Aorta (tissue), 5 donors: ENCODE data around the gene ARSI. TPM values are rescaled to one million over a fixed set of nuclear protein-coding genes. Genes with fewer than 3 reads are reported as not detected.
A peak's percentile ranks its signal among the peaks of the same experiment; 100 is the strongest.

ENCODE experiments used
- ATAC-seq: fragments of 200-7000 bp; cut with Tn5 transposase; one replicate; pipeline ENCODE4 v1.9.1; 2022; ENCODE audit warnings: moderate library complexity; ENCODE audit not compliant: low FRiP score
- DNase-seq, 2 donors: peaks; one replicate each; pipeline ENCODE4 v3.0.0-alpha.2; 2020
- H3K27ac ChIP-seq, 2 donors: one replicate each; pipeline ENCODE4 v1.5.1; 2013; ENCODE audit warnings: low read length in 2 of 2, mild to moderate bottlenecking in 2 of 2, moderate library complexity in 2 of 2, control low read depth in 1 of 2, inconsistent platforms in 1 of 2, low read depth in 1 of 2
- H3K27me3 ChIP-seq, 2 donors: one replicate each; pipeline ENCODE4 v1.6.1; 2013; ENCODE audit warnings: control low read depth in 1 of 2, low read length in 1 of 2, mild to moderate bottlenecking in 1 of 2, moderate library complexity in 1 of 2; ENCODE audit not compliant: insufficient read depth in 2 of 2, control insufficient read depth in 1 of 2
- H3K36me3 ChIP-seq, 2 donors: one replicate each; pipeline ENCODE4 v1.6.1; 2013; ENCODE audit warnings: control low read depth in 1 of 2, low read length in 1 of 2, mild to moderate bottlenecking in 1 of 2; ENCODE audit not compliant: insufficient read depth in 2 of 2, control insufficient read depth in 1 of 2
- H3K4me1 ChIP-seq, 2 donors: one replicate each; pipeline ENCODE4 v1.6.1; 2013; ENCODE audit warnings: low read length in 2 of 2, control low read depth in 1 of 2, mild to moderate bottlenecking in 1 of 2, moderate library complexity in 1 of 2; ENCODE audit not compliant: insufficient read depth in 2 of 2, control insufficient read depth in 1 of 2
- H3K4me3 ChIP-seq, 2 donors: one replicate each; pipeline ENCODE4 v1.5.1; 2013; ENCODE audit warnings: low read length in 2 of 2, control low read depth in 1 of 2, mild to moderate bottlenecking in 1 of 2
- H3K9me3 ChIP-seq: one replicate; pipeline ENCODE4 v1.6.1; 2013; ENCODE audit warnings: mild to moderate bottlenecking, low read length; ENCODE audit not compliant: control insufficient read depth
- WGBS, 2 donors: extraction: QIAGEN DNeasy Blood & Tissue Kit; methylation state at CpG; one replicate each; pipeline ENCODE4 v1.1.7; 2013; 5-methylcytosine and 5-hydroxymethylcytosine counted together
- intact Hi-C, 2 donors: fragments of 100-400 bp; cut with DNase I; formaldehyde crosslinking; loops; one replicate each; pipeline versions ENCODE4 v1.14.2 to v1.15.0; 2022
- polyA plus RNA-seq, 2 donors: library from polyadenylated mRNA; stranded (reverse); fragments of 200-250 nt; gene quantifications; one replicate each; pipeline ENCODE4 v1.2.3, GENCODE V29; 2013
- total RNA-seq, 2 donors: library from RNA; stranded (reverse); fragmentation: NEBNext Ultra II Directional; extraction: Animal tissue kit (Norgen Biotek cat#: 25700); gene quantifications; one replicate each; pipeline ENCODE4 v1.2.1, GENCODE V29; 2021
- donor health status: healthy with polysubstance abuse.
- donor health status: Bipolar disorder and iron deficiency.
- donor health status: DM: no; HTN: no; CAD: no.
- donor health status: DM: no; HTN: no; CAD: no.
- donor health status: DM: yes; HTN: yes; CAD: no.

The ARSI gene
- total and polyA plus RNA-seq, 4 donors: 0.91 to 2.7 TPM; not detected in 2

DNA sequence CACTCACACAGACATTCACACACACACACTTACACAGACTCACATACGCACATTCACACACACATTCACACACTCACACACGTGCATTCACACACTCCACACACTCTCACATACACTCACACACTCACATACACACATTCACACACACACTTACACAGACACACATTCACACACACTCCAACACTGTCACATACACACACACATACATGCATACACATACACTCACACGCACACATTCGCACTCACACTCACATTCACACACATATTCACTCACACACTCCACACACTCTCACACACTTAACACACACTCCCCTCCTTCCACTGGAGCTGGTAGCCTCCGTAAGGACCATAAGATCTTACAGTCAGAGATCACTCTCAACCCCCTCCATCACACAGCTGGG is 39.3 kb downstream of the ARSI start:
- H3K27ac ChIP-seq: no peak overlapping the region
- H3K36me3 ChIP-seq: no peaks in the 10 kb centered on the region
- no peak overlapping the region for H3K4me3 ChIP-seq
- 78 to 85% methylated on average over 5 of the region's 5 CpGs for WGBS, 2 donors
- ATAC-seq (no peak), DNase-seq (peak in 1 of 2 donors; percentile 0)
- intact Hi-C loops: no loop called here
- H3K9me3 ChIP-seq: no peaks in the 10 kb centered on the region
- H3K27me3 ChIP-seq: no peaks in the 10 kb centered on the region
- no peaks in the 10 kb centered on the region for H3K4me1 ChIP-seq

GRCh38 chr5:150262502-150262901 is 40.2 kb downstream of the ARSI start:
- H3K36me3 ChIP-seq: no peaks in the 10 kb centered on the region
- no peak for ATAC-seq
- no peaks in the 10 kb centered on the region for H3K27me3 ChIP-seq
- no peak overlapping the region for H3K4me3 ChIP-seq
- no peaks in the 10 kb centered on the region for H3K9me3 ChIP-seq
- 88 to 93% methylated on average over 7 of the region's 7 CpGs for WGBS, 2 donors
- intact Hi-C loops: no loop called here
- no peaks in the 10 kb centered on the region for H3K4me1 ChIP-seq
- peak in 1 of 2 donors; percentile 22 for DNase-seq
- H3K27ac ChIP-seq: no peak overlapping the region

GRCh38 chr5:150261231-150261630 is 41.5 kb downstream of the ARSI start:
- Histone ChIP-seq H3K27ac (no peak overlapping the region), H3K4me1 (no peaks in the 10 kb centered on the region), H3K27me3 (no peaks in the 10 kb centered on the region), H3K9me3 (no peaks in the 10 kb centered on the region), H3K4me3 (no peak overlapping the region), H3K36me3 (no peaks in the 10 kb centered on the region)
- WGBS, 2 donors: 55 to 66% methylated on average over 8 of the region's 8 CpGs
- DNase-seq: peak in 1 of 2 donors; percentile 22
- ATAC-seq: no peak
- intact Hi-C loops: no loop called here

DNA sequence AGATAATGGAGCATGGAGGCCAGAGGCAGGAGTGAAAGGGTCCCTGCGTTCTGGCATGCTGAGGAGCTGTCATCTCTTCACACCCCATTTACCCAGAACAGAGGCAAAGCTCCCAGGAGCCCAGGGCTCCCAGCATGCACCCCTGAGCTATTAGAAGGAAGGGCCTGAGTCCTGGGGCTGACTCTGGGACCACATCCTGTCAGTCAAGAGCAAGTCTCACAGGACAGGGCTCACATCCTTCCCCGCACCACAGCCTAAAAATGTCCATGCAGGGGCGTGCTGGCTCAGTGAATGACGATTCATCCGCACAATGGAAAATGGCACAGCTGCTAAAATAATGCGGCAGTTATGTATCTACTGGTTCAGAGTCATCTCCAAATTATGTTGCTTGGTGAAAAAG is 44.6 kb downstream of the ARSI start:
- no peaks in the 10 kb centered on the region for H3K9me3 ChIP-seq
- ATAC-seq (no peak), DNase-seq (no peak)
- 79 to 80% methylated on average over 6 of the region's 6 CpGs for WGBS, 2 donors
- H3K4me3 ChIP-seq: no peak overlapping the region
- no peak overlapping the region for H3K27ac ChIP-seq
- no peaks in the 10 kb centered on the region for H3K27me3 ChIP-seq
- no peaks in the 10 kb centered on the region for H3K4me1 ChIP-seq
- H3K36me3 ChIP-seq: no peaks in the 10 kb centered on the region
- intact Hi-C loops: no loop called here

- Histone ChIP-seq H3K27me3 (no peaks in the 10 kb centered on the region), H3K27ac (no peak overlapping the region), H3K4me1 (no peaks in the 10 kb centered on the region), H3K9me3 (no peaks in the 10 kb centered on the region), H3K36me3 (no peaks in the 10 kb centered on the region), H3K4me3 (no peak overlapping the region)
- DNase-seq: peak in 1 of 2 donors; percentile 29
- 89% methylated on average over 11 of the region's 11 CpGs for WGBS, 2 donors
- no peak for ATAC-seq
- intact Hi-C loops: no loop called here
Measured at GRCh38 chr5:150257424-150257823, 45.3 kb downstream of the ARSI start.

DNA sequence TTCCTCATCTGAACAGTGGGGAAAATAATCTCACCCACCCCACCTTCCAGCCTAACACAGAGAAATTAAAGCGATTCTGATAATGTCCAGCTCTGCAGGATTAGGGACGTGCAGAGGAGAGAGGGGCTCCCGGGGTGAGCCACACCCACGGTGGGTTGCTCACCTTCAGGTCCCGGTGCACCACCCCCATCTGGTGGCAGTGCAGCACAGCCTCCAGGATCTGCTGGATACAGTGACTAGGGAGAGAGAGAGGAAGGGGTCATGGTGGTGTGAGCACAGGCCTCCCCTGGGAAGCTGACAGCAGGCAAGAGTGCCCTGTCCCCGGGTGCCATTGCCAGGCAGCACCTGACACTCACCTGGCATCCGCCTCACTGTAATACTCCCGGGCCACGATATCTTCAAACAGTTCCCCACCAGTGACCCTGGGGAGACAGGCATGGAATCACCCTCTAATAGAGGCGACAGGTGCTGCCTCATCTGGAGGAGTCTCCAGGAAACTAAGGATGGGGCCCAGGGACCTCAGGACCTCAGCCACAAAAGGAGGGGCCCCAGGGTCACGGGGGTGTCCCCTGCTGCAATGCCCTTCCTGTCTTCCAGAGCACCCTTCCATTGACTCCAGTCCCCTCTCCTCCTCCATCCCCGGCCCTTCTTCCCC is 46.2 kb downstream of the ARSI start:
- 85 to 93% methylated on average over 12 of the region's 12 CpGs for WGBS, 2 donors
- ATAC-seq (peak; percentile 36), DNase-seq (peak in 1 of 2 donors; percentile 39)
- no peak overlapping the region for H3K4me3 ChIP-seq
- H3K4me1 ChIP-seq: no peaks in the 10 kb centered on the region
- intact Hi-C loops: no loop called here
- no peaks in the 10 kb centered on the region for H3K9me3 ChIP-seq
- no peaks in the 10 kb centered on the region for H3K36me3 ChIP-seq
- no peak overlapping the region for H3K27ac ChIP-seq
- no peaks in the 10 kb centered on the region for H3K27me3 ChIP-seq

DNA sequence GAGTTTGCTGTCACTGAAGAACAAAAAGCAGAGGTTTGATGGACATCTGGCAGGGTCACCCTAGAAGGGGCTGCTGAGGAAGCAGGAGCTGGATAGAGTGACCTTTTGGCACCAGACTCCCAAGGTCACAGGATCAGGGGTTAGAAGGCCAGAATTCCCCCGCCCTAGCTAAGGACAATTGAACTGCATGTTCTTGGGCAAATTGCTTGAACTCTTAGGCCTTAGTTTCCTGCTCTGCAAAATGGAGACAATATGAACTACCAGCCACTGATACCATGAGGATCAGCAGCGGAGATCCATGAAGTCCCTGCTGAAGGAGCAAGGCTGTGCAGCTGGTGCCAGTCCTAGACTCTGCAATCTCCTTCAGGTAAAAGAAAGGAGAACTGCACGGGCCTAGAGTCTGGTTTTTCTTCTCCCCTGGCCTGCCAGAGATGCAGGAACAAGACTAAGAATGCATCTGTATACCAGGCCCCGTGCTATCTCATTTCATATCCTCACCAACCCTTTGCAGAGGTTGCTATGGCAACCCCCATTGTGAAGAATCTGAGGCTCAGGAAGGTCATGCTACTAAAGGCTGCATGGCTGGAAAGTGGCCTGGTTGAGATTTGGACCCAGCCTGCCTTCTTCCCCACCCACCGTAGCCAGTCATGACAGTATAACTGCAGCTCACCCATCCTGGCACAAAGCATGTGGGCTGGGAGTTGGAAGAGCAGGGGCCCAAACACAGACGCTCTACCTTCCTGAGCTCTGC is 46.9 kb downstream of the ARSI start:
- H3K27me3 ChIP-seq: no peaks in the 10 kb centered on the region
- intact Hi-C loops: no loop called here
- H3K36me3 ChIP-seq: no peaks in the 10 kb centered on the region
- no peak overlapping the region for H3K4me3 ChIP-seq
- ATAC-seq: no peak
- no peak for DNase-seq
- no peak overlapping the region for H3K27ac ChIP-seq
- WGBS, 2 donors: 82 to 91% methylated on average over 6 of the region's 6 CpGs
- no peaks in the 10 kb centered on the region for H3K4me1 ChIP-seq
- H3K9me3 ChIP-seq: no peaks in the 10 kb centered on the region

- no peaks in the 10 kb centered on the region for H3K27me3 ChIP-seq
- 85 to 89% methylated on average over 4 of the region's 4 CpGs for WGBS, 2 donors
- no peak for DNase-seq
- intact Hi-C loops: no loop called here
- H3K27ac ChIP-seq: no peak overlapping the region
- no peak for ATAC-seq
- no peak overlapping the region for H3K4me3 ChIP-seq
- no peaks in the 10 kb centered on the region for H3K9me3 ChIP-seq
- no peaks in the 10 kb centered on the region for H3K4me1 ChIP-seq
- H3K36me3 ChIP-seq: no peaks in the 10 kb centered on the region
Measured at GRCh38 chr5:150254774-150255173, 47.9 kb downstream of the ARSI start.

GRCh38 chr5:150254363-150254762 is 48.3 kb downstream of the ARSI start:
- intact Hi-C loops: no loop called here
- no peaks in the 10 kb centered on the region for H3K9me3 ChIP-seq
- ATAC-seq (no peak), DNase-seq (peak in 1 of 2 donors; percentile 4)
- H3K27ac ChIP-seq: no peak overlapping the region
- H3K36me3 ChIP-seq: no peaks in the 10 kb centered on the region
- no peaks in the 10 kb centered on the region for H3K4me1 ChIP-seq
- 82 to 87% methylated on average over 7 of the region's 7 CpGs for WGBS, 2 donors
- H3K27me3 ChIP-seq: no peaks in the 10 kb centered on the region
- H3K4me3 ChIP-seq: no peak overlapping the region
